IMR-90 (cell line): ENCODE results near the gene NT5E.

Source experiments
- MAFK ChIP-seq: IDR thresholded peaks from 2 replicates; pipeline ENCODE4 v1.6.1; 2012; ENCODE audit warnings: low read depth, low read length, improper control_type of control experiment
- RAD21 ChIP-seq: IDR thresholded peaks from 2 replicates; pipeline ENCODE4 v1.6.1; 2012; ENCODE audit warnings: low read length, improper control_type of control experiment
- TF ChIP-seq, protein P1 (sequence below): conservative IDR thresholded peaks from 2 replicates; pipeline ENCODE4 v1.5.1; 2012; ENCODE audit warnings: mild to moderate bottlenecking, low read depth, low read length, improper control_type of control experiment

DNA sequence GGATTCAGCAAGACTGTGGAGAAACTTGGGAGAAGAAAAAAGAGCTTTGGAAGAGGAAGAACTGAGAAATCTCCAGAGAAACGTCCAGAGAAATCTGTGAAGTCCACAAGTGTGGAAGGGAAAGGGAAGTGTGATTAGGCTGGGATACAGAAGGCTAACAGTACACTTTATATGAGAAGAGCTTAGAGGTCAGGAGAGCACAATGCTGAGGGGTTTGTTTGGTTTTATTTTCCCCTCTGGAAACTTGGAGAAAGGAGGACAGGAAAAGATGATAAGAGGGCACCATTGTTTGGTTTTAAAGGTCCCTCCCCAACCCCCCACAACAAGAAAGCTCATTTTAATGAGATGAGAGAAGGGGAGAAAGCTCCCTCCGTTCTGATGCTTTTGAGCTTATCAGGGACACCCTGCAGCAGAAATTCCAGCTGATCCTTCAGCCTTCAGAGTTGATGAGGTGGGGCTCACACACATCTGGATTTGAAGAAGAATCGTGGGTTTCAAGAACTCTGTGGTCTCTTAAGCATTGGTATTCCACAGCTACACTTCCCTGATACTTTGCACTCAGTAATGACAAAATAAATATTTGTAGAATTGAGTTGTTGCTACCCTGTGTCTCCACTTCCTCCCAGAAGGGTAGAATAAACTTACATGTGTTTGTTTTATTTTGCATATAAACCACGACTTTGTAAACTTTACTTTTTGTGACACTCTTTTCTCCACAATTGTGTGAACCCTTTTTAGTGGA, 1.9 kb downstream of the NT5E start:
- TF ChIP-seq, protein P1, sequence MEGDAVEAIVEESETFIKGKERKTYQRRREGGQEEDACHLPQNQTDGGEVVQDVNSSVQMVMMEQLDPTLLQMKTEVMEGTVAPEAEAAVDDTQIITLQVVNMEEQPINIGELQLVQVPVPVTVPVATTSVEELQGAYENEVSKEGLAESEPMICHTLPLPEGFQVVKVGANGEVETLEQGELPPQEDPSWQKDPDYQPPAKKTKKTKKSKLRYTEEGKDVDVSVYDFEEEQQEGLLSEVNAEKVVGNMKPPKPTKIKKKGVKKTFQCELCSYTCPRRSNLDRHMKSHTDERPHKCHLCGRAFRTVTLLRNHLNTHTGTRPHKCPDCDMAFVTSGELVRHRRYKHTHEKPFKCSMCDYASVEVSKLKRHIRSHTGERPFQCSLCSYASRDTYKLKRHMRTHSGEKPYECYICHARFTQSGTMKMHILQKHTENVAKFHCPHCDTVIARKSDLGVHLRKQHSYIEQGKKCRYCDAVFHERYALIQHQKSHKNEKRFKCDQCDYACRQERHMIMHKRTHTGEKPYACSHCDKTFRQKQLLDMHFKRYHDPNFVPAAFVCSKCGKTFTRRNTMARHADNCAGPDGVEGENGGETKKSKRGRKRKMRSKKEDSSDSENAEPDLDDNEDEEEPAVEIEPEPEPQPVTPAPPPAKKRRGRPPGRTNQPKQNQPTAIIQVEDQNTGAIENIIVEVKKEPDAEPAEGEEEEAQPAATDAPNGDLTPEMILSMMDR, result no peak
- no peak for TF ChIP-seq RAD21
- no peak for TF ChIP-seq MAFK
